GM18868 (cell line): ENCODE data around the gene LRRC46.

ENCODE experiments used
- ATAC-seq: cut with Tn5 transposase; IDR thresholded peaks from one replicate; pipeline ENCODE4 v1.9.1; 2021; ENCODE audit warnings: mild to moderate bottlenecking, moderate library complexity; ENCODE audit not compliant: unreplicated experiment

The LRRC46 gene

GRCh38 chr17:47808830-47809480 is 22.5 kb upstream of the LRRC46 start:
- no peak for ATAC-seq

GRCh38 chr17:47810200-47810821 is 21.2 kb upstream of the LRRC46 start:
- ATAC-seq = no peak

- ATAC-seq = no peak
These were observed 20.4 kb upstream of the LRRC46 start for GRCh38 chr17:47810901-47811635.

DNA sequence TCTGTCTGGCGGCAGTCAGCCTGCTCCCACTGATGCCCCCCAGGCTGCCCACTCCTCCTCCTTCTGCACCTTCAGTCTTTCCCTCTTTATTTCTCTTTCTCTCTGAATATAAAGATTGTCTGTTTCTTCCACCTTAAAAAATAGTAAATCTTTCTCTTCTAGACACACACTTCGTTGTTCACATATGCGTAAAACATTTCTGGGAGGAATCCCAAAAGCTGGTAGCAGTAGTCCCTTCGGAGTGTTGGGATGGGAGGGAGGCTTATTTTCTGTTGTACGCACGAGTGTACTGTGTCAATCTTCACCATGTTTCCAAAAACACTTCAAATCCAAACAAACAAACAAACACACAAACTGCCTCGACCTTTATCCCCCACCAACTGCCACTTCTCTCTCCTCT is 19.8 kb upstream of the LRRC46 start:
- ATAC-seq = no peak

GRCh38 chr17:47812146-47812920 is 19.1 kb upstream of the LRRC46 start:
- ATAC-seq = no peak

DNA sequence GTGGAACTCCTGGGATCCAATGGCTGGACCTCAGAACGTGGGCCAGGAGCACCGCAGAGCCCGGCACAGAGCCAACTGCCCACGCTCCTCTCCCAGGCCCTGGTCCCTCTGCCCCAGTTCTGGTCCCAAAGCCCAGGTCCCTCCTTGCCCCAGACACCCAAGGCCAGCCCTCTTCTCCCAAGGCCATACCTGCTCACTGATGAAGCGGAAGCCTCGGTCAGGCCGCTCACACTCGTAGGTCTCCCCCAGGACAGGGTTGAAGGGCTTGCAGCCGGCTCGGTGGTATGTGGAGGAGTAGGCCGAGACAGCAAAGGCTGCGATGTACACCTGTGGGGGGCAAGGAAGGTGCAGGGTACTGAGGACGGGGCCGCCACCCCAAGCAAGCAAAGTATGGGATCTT is 18.4 kb upstream of the LRRC46 start:
- ATAC-seq = no peak

GRCh38 chr17:47813512-47814031 is 17.9 kb upstream of the LRRC46 start:
- ATAC-seq = no peak

DNA sequence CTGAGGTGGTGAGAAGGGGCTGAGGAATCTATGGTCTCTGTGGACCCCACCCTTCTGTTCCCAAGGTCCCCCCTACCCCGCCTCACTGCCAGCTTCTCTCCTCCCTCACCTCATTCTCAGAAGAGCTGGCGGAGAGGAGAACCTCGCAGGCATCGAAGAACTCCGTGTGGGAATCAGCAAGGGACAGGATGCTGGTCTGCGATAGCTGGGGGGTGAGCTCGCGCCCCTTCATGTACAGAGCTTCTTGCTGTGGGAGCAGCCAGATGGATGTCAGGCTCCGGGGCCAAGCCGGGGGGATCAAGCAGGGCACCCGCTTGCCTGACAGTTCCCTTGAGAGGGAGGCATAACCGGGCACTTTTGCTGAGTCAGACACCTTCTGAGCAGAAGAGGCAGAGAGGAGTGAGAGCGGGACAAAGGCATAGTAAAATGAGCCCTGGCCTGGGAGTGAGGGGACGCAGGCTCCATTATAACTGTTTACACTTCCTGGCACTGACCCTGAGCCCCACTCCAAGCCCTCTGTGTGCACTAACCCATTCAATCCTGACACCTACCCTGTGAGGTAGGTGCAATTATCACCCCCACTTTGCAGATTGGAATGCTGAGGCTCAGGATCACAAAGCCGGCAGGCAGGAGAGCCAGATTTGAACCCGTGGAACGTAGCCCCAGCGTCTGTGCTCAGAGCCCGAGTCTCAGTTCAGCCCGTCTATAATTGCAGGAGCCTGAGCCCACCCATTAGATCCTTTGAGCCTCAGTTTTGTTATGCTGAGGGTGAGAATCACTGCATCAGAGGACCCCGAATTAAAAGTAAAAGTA is 16.2 kb upstream of the LRRC46 start:
- no peak for ATAC-seq

DNA sequence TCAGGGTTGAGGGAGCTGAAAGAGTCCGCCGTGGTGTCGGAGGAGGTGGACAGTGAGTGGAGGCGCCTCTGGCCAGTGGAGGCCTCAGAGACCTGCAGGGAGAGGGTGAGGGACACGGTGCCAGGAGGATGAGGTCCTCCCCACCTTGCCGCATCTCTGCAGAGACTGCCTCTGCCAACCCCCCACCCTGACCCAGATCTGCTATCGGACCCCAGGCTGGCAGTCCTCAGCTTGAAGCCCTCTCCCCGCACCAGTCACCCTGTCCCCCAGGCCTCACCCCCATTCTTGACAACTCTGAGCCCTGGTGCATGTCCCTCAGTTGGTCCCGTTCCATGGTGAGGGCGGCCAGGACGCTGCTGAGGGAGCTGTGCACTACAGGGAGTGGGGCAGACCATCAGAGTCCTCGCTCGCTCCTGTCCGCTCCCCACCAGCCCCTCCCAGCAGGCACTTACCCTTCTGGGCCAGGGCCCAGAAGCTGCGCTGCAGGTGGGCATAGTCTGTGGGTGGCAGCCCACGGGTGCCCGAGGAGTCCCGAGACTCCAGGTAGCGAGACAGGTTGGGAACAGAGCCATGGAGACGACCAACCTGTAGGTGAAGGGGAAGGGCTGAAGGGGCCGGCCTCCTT is 15.2 kb upstream of the LRRC46 start:
- no peak for ATAC-seq

- ATAC-seq = no peak
These were observed 14.5 kb upstream of the LRRC46 start for GRCh38 chr17:47816947-47817346.

GRCh38 chr17:47818002-47818695 is 13.3 kb upstream of the LRRC46 start:
- ATAC-seq = no peak

DNA sequence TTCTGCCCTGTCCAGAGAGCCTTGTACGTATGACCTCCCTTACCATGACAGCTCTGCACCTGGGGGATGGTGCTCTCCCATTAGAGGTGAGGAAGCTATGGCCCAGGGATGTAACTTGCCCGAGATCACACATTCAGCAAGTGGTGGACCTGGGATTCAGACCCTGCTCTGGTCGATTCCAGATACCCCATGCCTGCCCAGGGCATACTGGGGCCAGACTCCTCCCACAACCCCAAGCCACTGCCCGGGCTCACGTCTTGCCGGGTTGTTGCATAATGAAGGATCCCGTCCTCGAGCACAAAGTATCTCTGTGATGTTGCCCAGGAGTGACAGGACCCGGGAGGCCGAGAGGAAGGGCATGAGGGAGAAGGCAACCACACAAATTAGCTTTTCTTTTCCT is 12.0 kb upstream of the LRRC46 start:
- ATAC-seq = no peak

GRCh38 chr17:47820033-47820789 is 11.3 kb upstream of the LRRC46 start:
- ATAC-seq = no peak

- ATAC-seq = no peak
These were observed 10.4 kb upstream of the LRRC46 start for GRCh38 chr17:47821031-47821423.

GRCh38 chr17:47821424-47822391 is 9.8 kb upstream of the LRRC46 start, which contains the start of gene OSBPL7:
Gene OSBPL7, minus strand, starts transcription at chr17:47821794. Its CDS starts 1,516 bp downstream, at chr17:47820278.
- ATAC-seq = peak; percentile 90

GRCh38 chr17:47822785-47823184 is 8.7 kb upstream of the LRRC46 start:
- ATAC-seq = no peak

GRCh38 chr17:47823519-47823918 is 8.0 kb upstream of the LRRC46 start:
- ATAC-seq = no peak
